GM18517 (cell line): ENCODE results near the gene ATRIP.
"Not testable (repeated sequence)": the region's sequence is repeated elsewhere in the genome, so short reads cannot be mapped to it uniquely, and the experiment has no call there.

Source experiments
- ATAC-seq: cut with Tn5 transposase; IDR thresholded peaks from one replicate; pipeline ENCODE4 v1.9.1; 2021; ENCODE audit warnings: mild to moderate bottlenecking, moderate library complexity; ENCODE audit not compliant: unreplicated experiment

ATRIP gene

DNA sequence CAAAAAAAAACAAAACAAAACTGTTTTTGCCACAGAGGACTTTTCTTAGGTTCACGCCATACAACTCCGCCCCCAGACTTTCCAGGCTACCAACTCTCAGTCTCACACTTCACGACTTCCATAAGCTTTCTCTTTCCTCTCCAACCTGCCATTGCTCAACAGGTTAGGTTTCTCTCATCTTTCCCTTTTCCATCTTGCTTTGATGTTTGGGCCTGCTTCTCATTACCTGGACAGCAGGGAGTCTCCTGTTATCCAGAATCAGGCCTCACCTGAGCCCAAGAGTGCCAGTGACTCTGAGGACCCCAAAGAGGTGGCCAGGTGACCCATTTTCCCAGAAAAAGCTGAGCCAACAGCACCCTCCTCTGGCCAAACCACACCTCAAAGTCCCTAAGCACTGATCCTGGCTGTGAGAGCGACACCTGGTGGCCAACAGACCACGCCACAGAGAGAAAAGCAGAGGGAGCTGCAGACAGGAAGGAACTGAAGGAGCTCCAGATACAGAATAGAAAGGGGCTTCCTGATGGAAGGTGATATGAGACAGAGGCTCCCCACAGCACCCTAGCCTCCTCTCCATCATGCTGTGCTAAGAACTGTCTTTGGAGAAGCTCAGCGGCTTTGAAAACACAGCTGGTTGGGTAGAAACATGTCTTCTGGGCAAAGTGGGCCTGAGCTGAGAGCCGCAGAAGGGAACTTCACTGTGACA lies 10.6 kb upstream of the ATRIP start:
- no peak for ATAC-seq

DNA sequence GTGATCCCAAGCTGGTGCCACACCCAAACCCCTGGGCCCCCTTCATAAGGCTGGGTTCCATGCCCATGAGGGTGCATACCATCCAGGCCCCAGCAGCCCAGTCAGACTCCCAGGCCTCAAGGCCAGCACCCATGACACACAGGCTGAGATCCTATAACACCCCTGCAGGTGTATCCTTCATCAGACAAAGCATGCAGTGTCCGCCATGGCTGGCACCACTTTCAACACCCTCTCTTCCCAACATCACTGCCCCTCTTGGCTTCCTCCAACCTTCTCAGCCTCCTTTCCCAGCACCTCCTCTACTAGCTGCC lies 10.1 kb upstream of the ATRIP start:
- ATAC-seq, result no peak

DNA sequence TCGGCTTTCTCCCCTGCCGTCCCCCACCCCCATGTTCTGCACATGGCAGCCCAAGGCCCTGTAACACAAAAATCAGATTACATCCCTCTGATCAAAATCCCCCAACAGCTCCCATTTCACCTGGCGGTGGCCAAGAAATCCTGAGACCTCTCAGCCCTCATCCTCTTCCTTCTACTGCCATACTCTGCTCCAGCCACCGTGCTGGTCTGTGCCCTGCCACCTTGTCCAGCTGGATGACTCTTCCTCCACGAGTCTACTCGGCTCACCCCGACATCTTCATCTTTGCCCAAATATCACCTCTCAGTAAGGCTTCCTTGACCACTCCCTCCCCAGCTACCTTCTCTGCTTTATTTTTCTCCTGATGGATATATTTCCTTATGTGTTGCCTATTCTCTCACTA lies 9.7 kb upstream of the ATRIP start:
- ATAC-seq, result no peak

GRCh38 chr3:48437812-48438211 lies 8.7 kb upstream of the ATRIP start:
- no peak for ATAC-seq

GRCh38 chr3:48439820-48440589 lies 6.5 kb upstream of the ATRIP start, which contains the start of the genes CCDC51 and TMA7:
Gene CCDC51, minus strand, starts transcription at chr3:48440119. Its CDS starts 4,991 bp downstream, at chr3:48435128.
Gene TMA7, plus strand, starts transcription at chr3:48440257. Its CDS starts 40 bp downstream, at chr3:48440297.
- ATAC-seq, result peak; percentile 92

DNA sequence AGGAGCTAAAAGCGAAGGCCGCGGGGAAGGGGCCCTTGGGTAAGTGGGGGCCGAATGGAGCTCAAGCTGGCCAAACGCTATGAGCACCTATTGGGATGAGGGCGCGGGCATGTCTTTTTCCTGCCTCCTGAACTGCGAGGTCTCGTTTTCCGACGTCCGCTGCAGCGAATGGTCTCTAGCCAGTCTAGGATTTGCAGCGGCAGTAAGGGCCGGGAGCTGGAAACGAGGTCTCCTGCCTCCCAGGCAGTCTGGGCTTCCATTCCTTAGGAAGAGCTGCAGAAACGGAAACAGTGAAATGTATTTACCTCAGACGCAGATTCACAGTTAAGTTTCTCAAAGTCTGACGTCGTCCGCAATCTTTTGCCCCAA lies 6.0 kb upstream of the ATRIP start:
- ATAC-seq, result no peak

GRCh38 chr3:48441940-48442339 lies 4.6 kb upstream of the ATRIP start:
- no peak for ATAC-seq

- ATAC-seq, result no peak
Observed at GRCh38 chr3:48445277-48445882, 1.2 kb upstream of the ATRIP start.

GRCh38 chr3:48446043-48446424 lies 503 bp upstream of the ATRIP start:
- no peak for ATAC-seq

DNA sequence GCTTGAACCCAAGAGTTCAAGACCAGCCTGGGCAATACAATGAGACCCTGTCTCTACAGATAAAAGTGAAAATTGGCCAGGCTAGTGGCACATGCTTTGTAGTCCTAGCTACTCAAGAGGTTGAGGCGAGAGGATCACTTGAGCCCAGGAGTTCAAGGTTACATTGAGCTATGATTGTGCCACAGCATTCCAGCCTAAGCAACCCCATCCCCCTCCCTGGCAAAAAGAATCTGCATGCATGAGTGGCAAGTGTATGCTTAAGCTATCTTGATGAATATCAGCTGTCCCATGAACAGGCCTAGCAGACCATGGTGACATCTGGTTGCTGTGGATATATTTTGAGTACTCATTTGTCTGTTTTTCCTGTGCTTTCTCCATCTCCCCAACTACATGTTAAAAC lies 4.7 kb downstream of the ATRIP start:
- ATAC-seq, result no peak

- no peak for ATAC-seq
Observed at GRCh38 chr3:48456456-48456855, 9.9 kb downstream of the ATRIP start.

GRCh38 chr3:48459331-48459730 lies 12.8 kb downstream of the ATRIP start:
- no peak for ATAC-seq

- ATAC-seq, result no peak
Observed at GRCh38 chr3:48459773-48460516, 13.4 kb downstream of the ATRIP start.

DNA sequence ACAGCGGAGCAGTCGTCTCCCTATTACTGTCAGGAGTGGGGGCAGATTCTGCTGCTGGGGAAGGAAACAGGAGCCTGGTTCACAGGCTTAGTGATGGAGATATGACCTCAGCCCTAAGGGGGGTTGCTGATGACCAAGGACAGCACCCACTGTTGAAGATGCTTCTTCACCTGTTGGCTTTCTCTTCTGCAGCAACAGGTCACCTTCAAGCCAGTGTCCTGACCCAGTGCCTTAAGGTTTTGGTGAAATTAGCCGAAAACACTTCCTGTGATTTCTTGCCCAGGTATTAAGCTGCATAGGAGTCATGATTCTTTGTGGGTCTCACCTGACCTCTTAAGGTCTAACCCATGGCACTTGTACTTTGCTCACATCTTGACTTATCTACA lies 14.0 kb downstream of the ATRIP start:
- ATAC-seq, result no peak

- not testable (repeated sequence) for ATAC-seq
Observed at GRCh38 chr3:48461767-48462166, 15.2 kb downstream of the ATRIP start.

DNA sequence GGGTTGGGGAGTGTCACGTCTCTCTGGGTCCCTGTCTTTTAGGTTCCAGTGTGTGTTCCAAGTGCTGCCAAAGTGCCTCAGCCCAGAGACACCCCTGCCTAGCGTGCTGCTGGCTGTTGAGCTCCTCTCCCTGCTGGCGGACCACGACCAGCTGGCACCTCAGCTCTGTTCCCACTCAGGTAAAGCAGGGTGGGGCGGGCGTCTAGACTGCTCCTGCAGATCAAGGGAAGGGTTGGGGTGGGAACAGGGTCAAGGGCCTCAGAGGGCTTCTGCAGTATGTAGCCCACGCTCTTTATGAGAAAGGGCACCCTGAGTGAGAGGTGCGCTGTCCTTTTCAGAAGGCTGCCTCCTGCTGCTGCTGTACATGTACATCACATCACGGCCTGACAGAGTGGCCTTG lies 17.2 kb downstream of the ATRIP start:
- ATAC-seq, result no peak

DNA sequence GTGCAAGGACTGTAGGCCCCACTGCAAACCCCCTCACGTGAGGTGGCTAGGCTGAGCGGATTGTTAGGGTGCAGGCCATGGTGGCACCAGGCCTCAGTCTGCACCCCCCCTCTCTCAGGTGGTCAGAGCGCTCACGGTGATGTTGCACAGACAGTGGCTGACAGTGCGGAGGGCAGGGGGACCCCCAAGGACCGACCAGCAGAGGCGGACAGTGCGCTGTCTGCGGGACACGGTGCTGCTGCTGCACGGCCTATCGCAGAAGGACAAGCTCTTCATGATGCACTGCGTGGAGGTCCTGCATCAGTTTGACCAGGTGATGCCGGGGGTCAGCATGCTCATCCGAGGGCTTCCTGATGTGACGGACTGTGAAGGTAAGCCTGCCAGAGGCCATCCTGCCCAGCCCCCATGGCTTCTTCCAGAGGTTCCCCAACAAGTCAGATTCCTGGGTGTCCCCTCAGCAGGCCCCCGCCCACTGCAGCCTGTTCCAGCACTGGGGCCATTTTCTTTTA lies 18.2 kb downstream of the ATRIP start:
- ATAC-seq, result no peak

DNA sequence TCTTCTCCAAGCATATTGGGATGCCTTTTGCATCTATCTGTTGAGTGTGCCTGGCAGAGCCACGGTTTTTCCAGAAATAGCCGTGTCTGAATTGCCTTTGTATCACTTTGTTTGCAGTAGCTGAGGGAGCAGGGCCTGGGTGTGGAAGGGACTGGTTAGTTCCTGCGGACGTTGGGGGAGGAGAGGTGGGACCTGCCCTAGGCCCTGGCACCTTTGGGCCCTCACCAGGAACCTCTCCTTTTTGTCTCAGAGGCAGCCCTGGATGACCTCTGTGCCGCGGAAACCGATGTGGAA lies 18.6 kb downstream of the ATRIP start:
- ATAC-seq, result no peak

GRCh38 chr3:48465531-48466378 lies 19.2 kb downstream of the ATRIP start:
- peak; percentile 55 for ATAC-seq

DNA sequence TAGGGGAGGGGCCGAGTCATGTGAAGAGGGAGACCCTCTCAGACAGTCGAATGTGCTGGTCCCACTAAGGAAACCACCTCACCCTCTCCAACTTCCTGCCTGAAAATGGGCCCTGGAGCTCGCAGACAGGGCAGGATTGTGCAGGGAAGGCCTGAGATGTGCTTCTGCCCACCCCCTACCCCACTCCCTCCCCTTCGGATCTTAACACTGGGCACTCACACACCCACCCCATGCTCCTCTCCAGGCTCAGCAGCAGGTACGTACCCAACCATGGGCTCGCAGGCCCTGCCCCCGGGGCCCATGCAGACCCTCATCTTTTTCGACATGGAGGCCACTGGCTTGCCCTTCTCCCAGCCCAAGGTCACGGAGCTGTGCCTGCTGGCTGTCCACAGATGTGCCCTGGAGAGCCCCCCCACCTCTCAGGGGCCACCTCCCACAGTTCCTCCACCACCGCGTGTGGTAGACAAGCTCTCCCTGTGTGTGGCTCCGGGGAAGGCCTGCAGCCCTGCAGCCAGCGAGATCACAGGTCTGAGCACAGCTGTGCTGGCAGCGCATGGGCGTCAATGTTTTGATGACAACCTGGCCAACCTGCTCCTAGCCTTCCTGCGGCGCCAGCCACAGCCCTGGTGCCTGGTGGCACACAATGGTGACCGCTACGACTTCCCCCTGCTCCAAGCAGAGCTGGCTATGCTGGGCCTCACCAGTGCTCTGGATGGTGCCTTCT lies 20.0 kb downstream of the ATRIP start:
- no peak for ATAC-seq
